Activated CD4-positive, alpha-beta T cell treated with anti-CD3 and anti-CD28 coated beads, Interleukin-2, Interleukin-6, amounts not matched to agents 100 ng/mL and 50 ng/mL, durations not matched to agents 16 hours and 8 hours (primary cell): ENCODE data around the gene LAIR2.
"Not testable (repeated sequence)": the region's sequence is repeated elsewhere in the genome, so short reads cannot be mapped to it uniquely, and the experiment has no call there.

Experiments
- DNase-seq: peaks from one replicate; pipeline ENCODE4 v3.0.0-alpha.2; 2020

The LAIR2 gene

DNA sequence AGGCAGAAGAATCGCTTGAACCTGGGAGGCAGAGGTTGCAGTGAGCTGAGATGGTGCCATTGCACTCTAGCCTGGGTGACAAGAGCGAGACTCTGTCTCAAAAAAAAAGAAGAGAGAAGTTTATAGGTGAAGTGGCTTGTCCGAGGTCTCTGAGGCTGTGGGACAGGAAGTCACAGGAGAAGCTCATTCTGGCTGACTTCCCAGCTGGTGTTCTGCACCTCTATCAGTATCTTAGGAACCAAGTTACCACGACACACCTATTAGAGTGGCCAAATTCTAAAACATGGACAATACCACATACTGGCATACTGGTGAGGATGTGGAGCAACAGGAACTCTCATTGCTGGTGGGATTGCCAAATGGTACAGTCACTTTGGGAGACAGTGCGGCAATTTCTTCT is 7.3 kb upstream of the LAIR2 start:
- DNase-seq = not testable (repeated sequence)

DNA sequence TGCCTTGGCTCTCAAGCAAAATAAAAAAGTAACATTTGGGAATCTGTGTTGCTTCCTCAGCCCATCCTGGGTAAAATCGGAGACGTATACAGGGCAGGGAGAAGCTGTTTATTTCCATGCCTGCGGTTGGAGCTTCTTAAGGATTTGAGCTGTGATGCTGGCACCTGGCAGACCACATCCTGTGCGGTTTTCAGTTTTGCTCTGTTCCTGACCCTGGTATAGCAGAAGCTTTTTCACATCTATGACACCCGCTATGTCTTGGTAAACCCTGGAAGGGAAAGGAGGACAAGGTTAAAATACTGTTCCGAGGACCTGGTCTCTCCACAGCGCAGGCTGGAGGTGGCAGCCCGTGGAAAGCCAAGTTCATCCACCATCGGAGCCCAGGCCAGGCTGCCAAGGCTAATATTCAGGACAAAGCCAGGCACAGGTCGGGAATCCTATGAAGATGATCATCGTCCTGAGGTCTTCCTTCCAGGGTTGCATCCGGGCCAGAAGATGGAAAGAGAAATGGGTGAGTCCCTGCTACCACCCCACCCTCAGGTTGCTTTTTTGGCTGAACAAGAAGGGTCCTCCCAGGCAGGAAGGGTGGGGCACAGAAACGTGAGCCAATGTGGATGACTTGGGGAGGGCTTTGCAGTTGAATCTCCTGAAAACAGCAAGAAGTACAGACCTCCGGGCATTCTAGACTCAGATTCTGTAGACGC is 4.7 kb upstream of the LAIR2 start:
- DNase-seq = peak; percentile 50

DNA sequence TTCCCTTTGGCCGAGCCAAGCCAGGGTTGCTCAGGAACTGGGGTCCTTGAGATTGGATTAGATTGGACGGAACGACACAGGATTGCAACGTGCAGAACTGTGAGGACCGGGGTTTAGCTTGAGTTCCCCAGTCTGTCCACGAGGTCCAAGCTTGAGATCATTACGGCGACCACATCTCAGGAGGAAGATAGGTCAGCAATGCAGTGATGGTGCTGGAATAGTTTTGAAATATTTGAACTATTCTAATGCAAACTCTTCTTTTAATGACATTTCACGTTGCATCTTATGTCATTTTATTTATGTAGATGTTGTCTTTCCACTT is 4.2 kb upstream of the LAIR2 start:
- DNase-seq = not testable (repeated sequence)

DNA sequence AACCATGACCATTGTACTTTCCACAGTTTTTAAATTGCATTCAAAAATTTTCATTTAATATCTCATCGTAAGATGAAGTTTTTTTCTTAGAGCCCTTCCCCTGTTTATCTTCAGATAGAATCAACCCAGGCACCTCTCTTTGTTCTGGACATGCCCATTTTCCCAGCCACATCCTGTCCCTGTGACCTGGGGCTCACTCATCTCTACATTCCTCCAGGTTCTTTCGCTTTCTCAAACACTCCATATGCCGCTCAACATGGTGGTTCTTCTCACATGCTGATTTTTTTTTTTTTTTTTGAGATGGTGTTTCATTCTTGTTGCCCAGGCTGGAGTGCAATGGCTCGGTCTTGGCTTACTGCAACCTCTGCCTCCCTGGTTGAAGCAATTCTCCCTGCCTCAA is 2.9 kb downstream of the LAIR2 start:
- DNase-seq = not testable (repeated sequence)

DNA sequence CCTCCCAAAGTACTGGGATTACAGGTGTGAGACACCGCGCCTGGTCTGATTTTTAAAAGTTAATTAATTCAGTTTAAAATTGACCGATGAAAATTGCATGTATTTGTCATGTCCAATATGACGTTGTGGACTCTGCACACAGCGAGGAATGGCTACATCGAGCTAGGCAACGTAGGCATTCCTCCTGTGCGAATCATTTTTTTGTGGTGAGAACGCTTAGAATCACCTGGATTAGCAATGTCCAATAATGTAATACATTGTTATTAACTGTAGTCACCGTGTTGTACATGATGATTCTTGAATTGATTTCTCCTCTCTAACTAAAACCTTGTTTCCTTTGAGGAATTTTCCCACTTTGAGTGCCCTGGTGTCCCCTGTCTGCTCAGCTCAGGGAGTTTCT is 3.4 kb downstream of the LAIR2 start:
- no peak for DNase-seq

DNA sequence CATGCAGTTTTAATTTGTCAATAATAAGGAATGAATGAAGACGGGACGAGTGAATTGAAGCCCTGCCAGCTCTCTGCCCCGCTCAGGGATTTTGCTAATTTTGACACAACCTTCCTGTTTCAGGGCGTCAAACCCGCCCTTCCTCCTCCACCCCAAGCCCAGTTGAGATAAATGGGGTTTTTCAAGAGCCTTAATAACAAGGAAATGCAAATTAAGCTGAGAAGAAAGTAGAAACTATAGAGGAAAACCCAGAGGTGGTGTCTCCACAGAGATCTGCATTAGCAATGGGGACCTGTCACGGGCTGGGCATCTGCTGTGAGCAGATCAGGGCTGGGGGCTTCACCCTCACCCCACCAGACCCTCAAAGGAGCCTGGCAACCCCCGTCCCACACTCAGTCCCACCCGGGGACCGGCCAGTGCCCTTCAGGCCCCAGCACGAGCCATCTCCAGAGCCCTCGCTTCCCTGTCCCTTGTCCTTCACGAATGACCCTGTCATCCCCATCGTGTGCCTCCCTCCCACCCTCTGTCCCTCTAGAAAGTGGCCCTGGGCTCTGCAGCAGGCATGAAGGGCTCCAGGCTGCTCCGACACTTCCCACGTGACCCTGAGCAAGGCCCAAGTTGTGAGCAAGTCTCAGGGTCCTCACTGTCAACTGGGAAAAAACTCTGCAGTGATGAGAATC is 4.5 kb downstream of the LAIR2 start:
- not testable (repeated sequence) for DNase-seq

DNA sequence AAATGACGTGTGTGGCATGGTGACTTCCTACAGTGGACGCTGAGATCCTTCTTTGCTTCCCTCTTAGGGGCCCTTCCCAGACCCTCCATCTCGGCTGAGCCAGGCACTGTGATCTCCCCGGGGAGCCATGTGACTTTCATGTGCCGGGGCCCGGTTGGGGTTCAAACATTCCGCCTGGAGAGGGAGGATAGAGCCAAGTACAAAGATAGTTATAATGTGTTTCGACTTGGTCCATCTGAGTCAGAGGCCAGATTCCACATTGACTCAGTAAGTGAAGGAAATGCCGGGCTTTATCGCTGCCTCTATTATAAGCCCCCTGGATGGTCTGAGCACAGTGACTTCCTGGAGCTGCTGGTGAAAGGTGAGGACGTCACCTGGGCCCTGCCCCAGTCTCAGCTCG is 5.2 kb downstream of the LAIR2 start:
- DNase-seq = no peak

DNA sequence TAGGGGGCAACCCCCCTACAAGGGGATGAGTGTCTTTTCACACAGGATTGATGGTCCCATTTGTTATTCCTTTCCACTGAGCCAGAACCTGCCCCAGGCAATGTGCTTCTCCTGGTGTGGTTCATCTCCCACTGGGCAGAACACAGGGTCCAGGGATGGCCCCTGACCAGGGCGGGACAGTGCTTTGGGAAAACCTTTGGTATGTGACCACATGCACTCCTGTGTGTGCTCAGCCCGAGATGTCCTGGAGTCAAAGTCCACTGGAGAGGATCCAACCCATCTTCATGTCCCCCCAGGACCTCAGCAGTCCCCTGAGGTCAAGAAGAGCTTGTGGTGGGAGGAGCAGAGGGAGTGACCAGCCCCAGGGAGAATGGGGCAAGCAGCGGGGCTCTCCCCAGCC is 5.9 kb downstream of the LAIR2 start:
- not testable (repeated sequence) for DNase-seq

DNA sequence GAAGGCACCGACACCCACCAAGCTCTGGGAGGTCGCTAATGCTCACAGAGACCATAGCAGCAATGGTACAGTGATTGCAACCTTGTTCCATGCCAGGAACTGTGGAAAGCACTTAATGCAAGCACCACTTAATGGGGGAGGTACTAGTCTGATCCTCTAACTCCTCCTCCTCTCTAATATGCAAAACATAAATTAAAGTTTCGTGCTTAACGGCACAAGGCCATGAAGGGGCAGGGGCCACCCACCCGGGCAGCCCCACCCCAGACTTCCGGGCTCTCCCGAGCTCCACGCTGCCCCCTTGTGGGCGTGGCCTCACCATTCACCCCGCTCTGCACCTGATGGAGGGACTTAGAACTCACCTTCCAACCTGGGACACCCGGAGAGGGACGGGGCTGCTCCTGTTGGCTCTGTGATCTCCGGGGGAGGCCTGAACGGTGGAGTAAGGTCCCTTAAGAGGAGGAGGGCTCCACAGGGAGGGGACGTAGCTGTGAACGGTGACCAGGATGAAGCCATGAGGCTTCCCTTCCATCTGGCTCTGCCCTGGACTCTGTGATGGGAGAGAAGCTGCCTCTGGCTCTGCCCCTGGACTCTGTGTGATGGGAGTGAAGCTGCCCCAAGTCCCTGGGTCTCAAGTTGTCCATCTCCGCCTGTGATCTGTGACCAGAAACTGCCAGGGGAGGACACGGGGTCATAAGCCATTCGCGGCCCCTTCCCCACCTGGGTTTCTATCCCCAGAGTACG is 6.7 kb downstream of the LAIR2 start:
- not testable (repeated sequence) for DNase-seq

DNA sequence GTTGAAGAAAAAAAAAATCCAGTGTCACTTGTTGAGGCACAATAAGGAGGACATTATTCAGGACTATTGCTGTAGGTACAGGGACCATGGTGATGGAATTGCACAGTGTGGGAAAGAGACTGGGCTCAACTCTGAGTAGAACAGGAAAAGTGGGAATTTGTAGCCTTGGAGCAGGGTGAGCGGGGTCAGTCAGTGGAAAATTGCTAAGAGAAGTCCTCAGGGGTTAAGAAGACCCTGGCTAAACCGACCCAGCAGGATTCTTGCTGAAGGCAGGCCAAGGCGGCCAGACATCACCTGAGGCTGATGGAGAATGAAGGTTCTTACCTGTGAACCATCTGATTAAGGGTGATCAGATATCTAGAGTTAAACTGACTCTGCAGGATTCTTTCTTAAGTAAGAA is 12.5 kb downstream of the LAIR2 start:
- DNase-seq = no peak

DNA sequence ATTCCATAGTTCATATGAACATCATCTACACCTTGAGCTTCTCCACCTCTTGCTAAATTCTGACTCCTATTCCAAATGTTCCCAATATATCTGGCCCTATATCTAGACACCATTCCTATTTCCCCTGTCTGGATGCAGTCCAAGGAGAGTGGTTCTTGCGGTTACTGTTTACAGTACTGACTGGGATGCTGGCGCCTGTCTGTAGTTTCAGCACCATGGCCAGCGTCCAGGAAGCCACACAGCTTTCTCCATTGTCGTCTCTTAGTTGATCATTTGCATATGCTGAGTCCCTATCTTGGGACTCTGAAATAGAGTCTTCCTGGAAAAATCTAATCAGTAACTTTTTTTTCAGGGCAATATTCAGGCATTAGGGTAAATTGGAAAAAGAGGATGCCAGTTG is 14.9 kb downstream of the LAIR2 start:
- DNase-seq = peak; percentile 70

DNA sequence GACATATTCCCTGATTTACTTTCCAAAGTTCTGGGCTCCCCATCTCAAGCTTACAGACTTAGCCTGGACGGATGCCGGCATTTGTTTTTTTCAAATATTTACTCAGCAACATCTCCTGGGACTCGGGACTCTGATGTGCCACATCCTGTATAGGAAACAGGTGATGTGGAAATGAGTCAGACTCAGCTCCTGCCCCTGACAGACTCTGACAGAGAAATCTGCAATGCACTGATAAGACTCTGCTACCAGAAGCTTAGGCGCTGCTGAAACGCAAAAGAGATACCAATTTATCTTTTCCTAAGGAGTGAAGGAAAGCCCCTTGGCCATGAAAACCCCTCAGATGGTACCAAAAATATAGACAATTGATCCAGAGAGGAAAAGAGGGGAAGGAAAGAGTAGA is 16.2 kb downstream of the LAIR2 start:
- DNase-seq = peak; percentile 86

DNA sequence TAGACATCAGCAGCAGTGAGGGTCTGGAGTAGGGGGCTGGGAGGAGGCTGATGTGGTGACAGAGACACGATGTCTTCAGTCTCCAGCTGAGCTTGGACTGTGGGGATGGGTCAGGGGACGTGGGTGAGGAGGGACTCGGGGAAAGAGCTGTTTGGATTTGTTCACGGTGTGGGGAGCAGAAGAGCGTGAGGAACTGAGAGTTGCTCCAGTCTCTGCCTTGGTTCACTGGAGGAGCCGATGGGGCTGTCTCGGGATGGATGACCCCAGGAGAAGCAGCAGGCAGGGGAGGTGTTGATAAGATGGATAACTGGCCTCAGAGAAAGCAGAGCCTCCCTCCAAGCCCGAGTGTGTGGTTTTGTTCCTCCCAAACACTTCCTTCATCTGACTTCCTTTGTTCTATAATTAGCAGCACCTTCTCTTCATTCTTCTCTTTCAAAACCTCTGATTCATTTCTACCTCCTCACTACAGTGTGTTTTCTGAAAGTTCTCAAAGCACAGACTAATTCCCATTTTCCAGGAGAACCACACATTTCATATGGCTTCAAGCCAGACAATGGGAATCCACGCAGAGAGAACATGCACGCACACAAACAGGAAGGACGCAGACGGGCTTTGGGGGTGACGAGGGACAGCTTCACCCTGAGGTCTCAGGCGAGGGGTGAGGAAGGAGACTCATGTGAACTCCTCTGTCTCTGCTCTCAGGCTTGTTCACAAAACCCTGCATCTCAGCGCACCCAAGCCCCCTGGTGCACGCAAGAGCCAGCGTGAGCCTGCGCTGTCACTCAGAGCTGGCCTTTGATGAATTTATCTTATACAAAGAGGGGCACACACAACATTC is 18.6 kb downstream of the LAIR2 start:
- DNase-seq = peak; percentile 46

DNA sequence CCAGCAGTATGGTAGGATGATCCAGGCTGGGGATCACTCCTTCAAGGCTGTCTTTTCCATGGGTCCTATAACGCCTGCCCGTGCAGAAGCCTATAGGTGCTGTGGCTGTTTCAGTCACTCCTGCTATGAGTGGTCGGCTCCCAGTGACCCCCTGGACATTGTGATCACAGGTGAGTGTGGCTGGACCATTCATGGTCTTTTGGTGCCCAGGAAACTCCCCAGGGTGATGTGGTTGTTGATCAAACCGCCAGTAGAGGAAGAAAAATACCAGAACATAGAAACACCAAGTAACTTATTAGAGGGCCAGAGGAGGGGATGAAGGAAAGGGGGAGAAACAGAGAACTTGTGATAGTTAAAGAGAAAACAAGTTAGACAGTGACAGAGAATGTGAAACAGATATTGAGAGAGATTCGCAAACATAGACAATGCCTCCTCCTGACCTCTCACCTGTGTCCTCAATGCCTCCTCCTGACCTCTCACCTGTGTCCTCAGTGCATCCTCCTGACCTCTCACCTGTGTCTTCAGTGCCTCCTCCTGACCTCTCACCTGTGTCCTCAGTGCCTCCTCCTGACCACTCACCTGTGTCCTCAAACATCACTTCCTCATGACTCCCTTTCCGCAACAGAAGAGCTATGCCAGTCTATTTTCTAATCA is 19.4 kb downstream of the LAIR2 start:
- no peak for DNase-seq

DNA sequence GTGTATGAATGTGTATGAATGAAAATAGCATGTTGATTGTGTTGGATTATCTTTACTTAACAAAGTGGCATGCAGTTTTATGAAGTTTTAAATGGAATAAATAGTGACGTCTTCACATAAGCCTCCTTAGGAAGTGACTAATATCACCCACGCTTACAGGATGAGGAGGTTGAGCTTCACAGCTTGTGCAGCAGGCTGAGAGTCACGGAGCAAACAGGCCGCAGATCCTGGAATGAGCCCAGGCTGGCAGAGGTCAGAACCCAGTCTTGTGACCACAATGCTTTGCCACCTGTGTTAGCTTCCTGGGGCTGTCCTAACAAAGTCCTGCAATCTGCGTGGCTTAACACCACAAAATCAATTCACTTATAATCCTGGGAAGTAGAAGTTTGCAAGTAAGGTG is 20.8 kb downstream of the LAIR2 start:
- DNase-seq = peak; percentile 86

DNA sequence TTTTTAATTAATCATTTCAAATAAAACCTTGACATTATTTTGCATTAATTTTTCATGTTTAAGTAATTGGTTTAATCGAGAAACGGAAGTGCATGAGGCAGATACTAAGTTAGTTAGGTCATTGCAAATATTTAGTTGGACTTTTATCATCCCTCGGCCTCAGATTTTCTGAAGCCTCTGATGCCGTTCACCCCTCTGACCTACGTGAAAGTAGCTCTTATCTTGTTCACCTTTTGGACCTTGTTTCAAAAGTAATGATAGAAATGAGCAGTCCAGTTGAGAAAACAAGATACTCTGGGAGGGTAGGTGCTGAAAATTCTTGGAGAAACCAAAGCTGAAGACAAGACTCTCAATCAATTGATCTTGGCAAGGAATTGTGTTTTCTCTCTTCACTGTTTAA is 23.0 kb downstream of the LAIR2 start:
- DNase-seq = no peak

DNA sequence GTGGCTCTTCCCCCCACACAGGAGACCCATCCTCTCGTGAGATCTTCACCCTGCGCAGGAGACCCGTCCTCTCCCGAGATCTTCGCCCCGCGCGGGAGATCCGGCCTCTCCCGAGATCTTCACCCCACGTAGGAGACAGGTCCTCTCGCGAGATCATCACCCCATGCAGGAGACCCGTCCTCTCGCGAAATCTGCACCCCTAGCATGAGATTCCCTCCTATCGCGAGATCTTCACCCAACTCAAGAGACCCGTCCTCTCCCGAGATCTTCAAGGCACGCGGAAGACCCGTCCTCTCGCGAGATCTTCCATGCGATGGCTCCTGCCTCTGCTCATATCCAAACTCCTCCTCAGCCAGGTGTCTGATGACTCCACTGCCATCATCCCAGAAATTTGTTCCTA is 24.3 kb downstream of the LAIR2 start:
- DNase-seq = no peak

DNA sequence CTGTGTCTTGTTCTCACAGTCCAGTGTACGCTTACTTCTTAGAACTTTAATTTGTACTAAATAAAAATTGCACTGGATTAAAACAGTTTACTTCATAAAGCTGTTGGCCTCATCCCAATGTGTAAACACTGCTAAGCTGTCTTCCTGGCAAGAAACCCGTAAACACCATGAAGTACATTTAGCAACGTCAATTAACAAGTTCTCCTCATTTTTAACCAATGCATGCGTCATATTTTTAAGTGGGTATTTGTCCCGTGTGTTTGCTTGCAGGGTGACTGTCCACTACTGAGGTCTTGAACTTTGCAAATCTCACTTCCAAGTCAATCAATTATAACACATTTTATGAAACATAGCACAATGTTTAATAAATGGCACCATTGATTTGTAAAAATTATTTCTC is 28.2 kb downstream of the LAIR2 start:
- DNase-seq = no peak

DNA sequence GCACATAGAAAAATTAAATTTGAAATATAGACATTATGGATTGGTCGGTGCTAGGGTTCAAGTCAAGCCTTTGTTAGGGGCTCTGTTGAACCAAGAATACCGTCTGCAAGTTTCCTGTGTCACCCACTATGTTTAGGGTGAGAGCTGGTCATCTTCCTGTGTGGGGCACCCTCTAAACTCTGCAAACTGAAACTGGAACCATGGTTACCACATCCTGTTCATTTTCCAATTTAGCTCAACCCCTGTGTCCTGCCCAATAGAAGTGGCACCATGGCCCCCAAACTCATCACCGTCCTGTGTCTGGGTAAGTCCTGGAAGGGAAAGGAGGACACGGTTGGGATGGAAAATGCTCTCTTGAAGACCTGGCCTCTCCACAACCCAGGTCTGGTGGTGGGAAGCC is 29.9 kb downstream of the LAIR2 start:
- DNase-seq = peak; percentile 64

DNA sequence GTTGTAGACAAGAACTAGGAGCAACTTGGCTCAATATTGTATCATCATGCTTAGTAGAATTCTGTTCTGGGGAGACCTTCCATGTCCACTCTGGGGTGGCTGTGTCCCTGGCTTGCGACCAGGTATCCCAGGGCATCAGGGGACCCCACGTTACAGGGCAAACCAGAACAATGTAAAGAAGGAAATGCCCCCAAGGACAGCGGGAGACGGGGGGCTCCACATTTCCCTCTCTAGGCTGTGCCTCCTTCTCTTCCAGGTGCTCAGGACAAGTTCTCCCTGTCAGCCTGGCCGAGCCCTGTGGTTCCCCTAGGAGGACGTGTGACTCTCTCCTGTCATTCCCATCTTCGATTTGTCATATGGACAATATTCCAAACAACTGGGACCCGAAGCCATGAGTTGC is 30.8 kb downstream of the LAIR2 start:
- DNase-seq = no peak

DNA sequence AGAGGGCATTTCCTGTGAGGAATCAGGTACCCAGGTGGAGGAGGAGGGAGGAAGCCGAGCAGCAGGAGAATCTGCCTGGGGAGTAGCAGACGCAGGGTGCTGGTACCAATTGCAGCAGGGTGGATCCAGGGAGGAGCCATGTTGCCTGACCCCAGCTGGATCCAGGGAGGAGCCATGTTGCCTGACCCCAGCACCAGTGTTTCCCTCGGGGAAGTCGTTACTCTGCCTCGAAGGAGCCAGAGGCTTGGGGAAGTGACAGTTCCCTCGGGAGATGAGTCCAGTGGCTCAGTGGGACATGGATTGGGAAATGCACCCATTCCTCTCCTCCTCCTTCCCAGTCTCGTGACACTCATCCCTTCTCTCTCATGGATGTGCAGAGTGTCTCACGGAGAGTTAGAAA is 31.5 kb downstream of the LAIR2 start:
- DNase-seq = no peak

DNA sequence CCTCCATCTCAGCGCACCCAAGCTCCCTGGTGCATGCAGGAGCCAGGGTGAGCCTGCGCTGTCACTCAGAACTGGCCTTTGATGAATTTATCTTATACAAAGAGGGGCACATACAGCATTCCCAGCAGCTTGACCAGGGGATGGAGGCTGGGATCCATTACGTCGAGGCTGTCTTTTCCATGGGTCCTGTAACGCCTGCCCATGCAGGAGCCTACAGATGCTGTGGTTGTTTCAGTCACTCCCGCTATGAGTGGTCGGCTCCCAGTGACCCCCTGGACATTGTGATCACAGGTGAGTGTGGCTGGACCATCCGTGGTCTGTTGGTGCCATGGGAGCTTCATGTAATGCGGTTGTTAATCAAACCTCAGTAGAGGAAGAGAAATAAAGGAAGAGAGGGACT is 33.0 kb downstream of the LAIR2 start:
- no peak for DNase-seq

DNA sequence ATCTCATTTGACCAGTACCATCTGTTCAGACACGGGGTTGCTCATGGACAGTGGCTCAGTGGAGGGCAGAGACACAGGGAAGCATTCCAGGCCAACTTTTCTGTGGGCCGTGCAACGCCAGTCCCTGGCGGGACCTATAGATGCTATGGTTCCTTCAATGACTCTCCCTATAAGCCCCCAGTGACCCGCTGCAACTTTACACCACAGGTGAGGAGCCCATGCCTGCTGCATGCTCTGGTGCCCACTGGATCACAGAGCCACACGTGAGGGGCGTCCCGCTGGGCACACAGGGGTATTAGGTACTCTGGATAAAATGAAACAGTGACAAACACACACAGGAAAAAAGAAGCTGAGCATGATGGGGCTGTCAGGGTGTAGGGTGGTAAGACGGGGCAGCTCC is 34.3 kb downstream of the LAIR2 start:
- no peak for DNase-seq
